Glutamatergic neuron (in vitro differentiated cells): Measurements from ENCODE around the gene ATM. TPM values are rescaled to one million over a fixed set of nuclear protein-coding genes. Genes with fewer than 3 reads are reported as not detected.

Experiments used
- DNase-seq: peaks from one replicate; pipeline ENCODE4 v3.0.0; 2022
- H3K27ac Mint-ChIP-seq: one replicate; pipeline ENCODE4 v1.8.0; 2020; ENCODE audit warnings: mild to moderate bottlenecking, mixed read lengths, inconsistent platforms; ENCODE audit not compliant: unreplicated experiment
- H3K27me3 Mint-ChIP-seq: one replicate; pipeline ENCODE4 v1.8.0; 2020; ENCODE audit warnings: mild to moderate bottlenecking, moderate library complexity, mixed read lengths, inconsistent platforms; ENCODE audit not compliant: unreplicated experiment
- H3K36me3 Mint-ChIP-seq: one replicate; pipeline ENCODE4 v1.8.0; 2020; ENCODE audit warnings: mild to moderate bottlenecking, mixed read lengths, inconsistent platforms; ENCODE audit not compliant: unreplicated experiment
- H3K4me1 Mint-ChIP-seq: one replicate; pipeline ENCODE4 v1.8.0; 2020; ENCODE audit warnings: mild to moderate bottlenecking, low read depth, mixed read lengths, inconsistent platforms; ENCODE audit not compliant: unreplicated experiment
- H3K4me3 Mint-ChIP-seq: one replicate; pipeline ENCODE4 v1.8.0; 2020; ENCODE audit warnings: mild to moderate bottlenecking, mixed read lengths, inconsistent platforms; ENCODE audit not compliant: unreplicated experiment
- H3K9me3 Mint-ChIP-seq: one replicate; pipeline ENCODE4 v1.8.0; 2020; ENCODE audit warnings: mild to moderate bottlenecking, moderate library complexity, mixed read lengths, inconsistent platforms; ENCODE audit not compliant: unreplicated experiment
- CTCF ChIP-seq: fragments of 200-600 bp; sonication (generic); IDR thresholded peaks from one replicate; pipeline ENCODE4 v1.5.0; 2021; ENCODE audit not compliant: partially characterized antibody, unreplicated experiment
- total RNA-seq: library from RNA; stranded (reverse); fragmentation: NEBNext Ultra II Directional; extraction: Animal tissue kit (Norgen Biotek cat#: 25700); gene quantifications from one replicate; pipeline ENCODE4 v1.2.1, GENCODE V29; 2021; ENCODE audit not compliant: unreplicated experiment

The ATM gene
- total RNA-seq, 1 donor from 2014 or later = 139 TPM

GRCh38 chr11:108224911-108225786 is 2.3 kb downstream of the ATM start:
- no peak for TF ChIP-seq CTCF
- peaks cover 29% of the 10 kb centered on the region for H3K4me1 Mint-ChIP-seq
- H3K27me3 Mint-ChIP-seq = no peaks in the 10 kb centered on the region
- H3K4me3 Mint-ChIP-seq = no peak overlapping the region
- no peaks in the 10 kb centered on the region for H3K36me3 Mint-ChIP-seq
- no peak for DNase-seq
- H3K9me3 Mint-ChIP-seq = peaks cover 10% of the 10 kb centered on the region
- H3K27ac Mint-ChIP-seq = no peak overlapping the region

- H3K27me3 Mint-ChIP-seq = no peaks in the 10 kb centered on the region
- H3K9me3 Mint-ChIP-seq = peaks cover 9% of the 10 kb centered on the region
- no peak overlapping the region for H3K27ac Mint-ChIP-seq
- H3K36me3 Mint-ChIP-seq = no peaks in the 10 kb centered on the region
- DNase-seq = no peak
- peaks cover 21% of the 10 kb centered on the region for H3K4me1 Mint-ChIP-seq
- peak overlapping the region; percentile 78 for H3K4me3 Mint-ChIP-seq
- TF ChIP-seq CTCF = no peak
Observed at GRCh38 chr11:108226036-108226435, 3.2 kb downstream of the ATM start.

DNA sequence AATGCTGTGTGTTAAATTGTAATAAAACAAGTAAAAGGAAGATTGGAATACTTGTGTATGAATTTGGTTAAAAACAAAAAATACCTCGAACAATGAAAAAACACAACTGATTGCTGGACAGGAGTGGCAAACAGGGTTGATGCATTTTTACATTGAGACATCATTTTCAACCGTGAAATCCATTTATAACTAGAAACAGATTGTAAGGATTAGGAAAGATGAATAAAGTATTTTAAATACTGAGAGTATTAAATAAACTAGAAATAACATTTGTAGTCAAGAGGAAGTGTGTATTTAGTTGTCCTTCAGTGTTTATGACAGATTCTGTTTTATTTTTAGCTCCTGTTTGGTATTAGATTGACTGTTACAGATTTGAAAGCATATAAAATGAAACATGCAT is 5.4 kb downstream of the ATM start:
- TF ChIP-seq CTCF = no peak
- H3K36me3 Mint-ChIP-seq = no peaks in the 10 kb centered on the region
- DNase-seq = no peak
- peaks cover 3% of the 10 kb centered on the region for H3K9me3 Mint-ChIP-seq
- H3K27ac Mint-ChIP-seq = no peak overlapping the region
- no peaks in the 10 kb centered on the region for H3K27me3 Mint-ChIP-seq
- no peak overlapping the region for H3K4me3 Mint-ChIP-seq
- peaks cover 19% of the 10 kb centered on the region for H3K4me1 Mint-ChIP-seq

DNA sequence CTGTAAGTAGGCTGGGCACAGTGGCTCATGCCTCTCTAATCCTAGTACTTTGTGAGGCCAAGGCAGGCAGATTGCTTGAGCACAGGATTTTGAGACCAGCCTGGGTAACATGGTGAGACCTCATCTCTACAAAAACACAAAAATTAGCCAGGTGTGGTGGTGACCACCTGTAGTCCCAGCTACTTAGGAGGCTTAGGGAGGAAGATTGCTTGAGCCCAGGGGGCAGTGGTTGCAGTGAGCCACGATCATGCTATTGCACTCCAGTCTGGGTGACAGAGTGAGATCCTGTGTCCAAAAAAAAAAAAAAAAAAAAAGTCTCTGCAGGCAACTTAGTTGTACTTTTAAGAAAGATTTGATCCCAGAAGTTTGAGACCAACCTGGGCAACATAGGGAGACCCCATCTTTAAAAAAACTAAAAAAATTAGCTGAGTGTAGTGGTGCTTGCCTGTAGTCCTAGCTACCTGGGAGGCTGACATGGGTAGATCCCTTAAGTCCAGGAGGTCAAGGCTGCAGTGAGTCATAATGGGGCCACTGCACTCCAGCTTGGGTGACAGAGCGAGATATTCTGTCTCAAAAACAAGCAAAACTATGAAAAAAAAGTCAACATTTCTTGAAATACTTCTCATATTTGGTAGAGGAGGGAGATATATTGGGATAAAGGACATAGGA is 10.5 kb downstream of the ATM start:
- no peaks in the 10 kb centered on the region for H3K4me1 Mint-ChIP-seq

More for the DNA sequence above, 10.5 kb downstream of the ATM start:
- H3K36me3 Mint-ChIP-seq = no peaks in the 10 kb centered on the region
- no peak overlapping the region for H3K4me3 Mint-ChIP-seq
- H3K9me3 Mint-ChIP-seq = no peaks in the 10 kb centered on the region
- no peak for DNase-seq
- no peak for TF ChIP-seq CTCF
- no peaks in the 10 kb centered on the region for H3K27me3 Mint-ChIP-seq
- H3K27ac Mint-ChIP-seq = no peak overlapping the region
